Stomach (tissue), 4 donors: ENCODE data around the gene NUP93.

Experiments used
- POLR2A ChIP-seq, 4 donors: fragments of 450-650 bp; IDR thresholded peaks; one replicate each; pipeline ENCODE4 v1.6.1; 2016; ENCODE audit warnings: antibody characterized with exemption in 4 of 4, control low read depth in 2 of 4, mild to moderate bottlenecking in 1 of 4, moderate library complexity in 1 of 4
- POLR2AphosphoS5 ChIP-seq, 3 donors: sonication (generic); formaldehyde crosslinking; IDR thresholded peaks; one replicate each; pipeline ENCODE4 v1.6.1; 2016; ENCODE audit warnings: antibody characterized with exemption in 3 of 3

GRCh38 chr16:56841659-56842058 is 111.7 kb downstream of the NUP93 start:
- TF ChIP-seq POLR2AphosphoS5 (IDR thresholded peaks at IDR 0.05): no peak
- TF ChIP-seq POLR2A (IDR thresholded peaks at IDR 0.05): no peak
